HepG2 (cell line): ENCODE measurements around the gene NGEF. TPM values are rescaled to one million over a fixed set of nuclear protein-coding genes. Genes with fewer than 3 reads are reported as not detected.

ENCODE experiments used
- ARID2 ChIP-seq: sonication (generic); formaldehyde crosslinking; IDR thresholded peaks from 2 replicates; pipeline ENCODE4 v1.8.1; 2022; ENCODE audit warnings: mild to moderate bottlenecking, missing genetic modification reagents, borderline replicate concordance
- CREM ChIP-seq, 2 experiments: sonication (generic) in 1 of 2; formaldehyde crosslinking in 1 of 2; IDR thresholded peaks; 2 replicates each; pipeline versions ENCODE4 v1.4.0 to v1.6.1; 2016 to 2020; ENCODE audit warnings: antibody characterized with exemption in 1 of 2, mild to moderate bottlenecking in 1 of 2, missing genetic modification reagents in 1 of 2
- DNMT1 ChIP-seq: sonication (generic); formaldehyde crosslinking; IDR thresholded peaks from 2 replicates; pipeline ENCODE4 v1.5.1; 2020; ENCODE audit warnings: mild to moderate bottlenecking, missing genetic modification reagents
- GFI1 ChIP-seq: sonication (generic); formaldehyde crosslinking; IDR thresholded peaks from 2 replicates; pipeline ENCODE4 v1.5.0; 2020; ENCODE audit warnings: missing genetic modification reagents, mild to moderate bottlenecking, borderline replicate concordance
- HNRNPUL1 ChIP-seq: fragments of 200-400 bp; formaldehyde crosslinking; IDR thresholded peaks from 2 replicates; pipeline ENCODE4 v1.6.1; 2017; ENCODE audit warnings: low read depth, mild to moderate bottlenecking, low read length, moderate library complexity
- HOXD1 ChIP-seq: sonication (generic); formaldehyde crosslinking; IDR thresholded peaks from 2 replicates; pipeline ENCODE4 v1.5.0; 2020; ENCODE audit warnings: missing genetic modification reagents
- MAZ ChIP-seq, 2 experiments: sonication (generic) in 1 of 2; formaldehyde crosslinking in 1 of 2; IDR thresholded peaks; 2 replicates each; pipeline versions ENCODE4 v1.5.0 to v1.6.1; 2012 to 2020; ENCODE audit warnings: low read depth in 2 of 2, mild to moderate bottlenecking in 2 of 2, borderline replicate concordance in 1 of 2, improper control_type of control experiment in 1 of 2, low read length in 1 of 2, missing genetic modification reagents in 1 of 2, moderate library complexity in 1 of 2
- NRL ChIP-seq: sonication (generic); formaldehyde crosslinking; IDR thresholded peaks from 2 replicates; pipeline ENCODE4 v1.5.0; 2020; ENCODE audit warnings: missing genetic modification reagents, mild to moderate bottlenecking, moderate library complexity, borderline replicate concordance
- PHF8 ChIP-seq: sonication (generic); formaldehyde crosslinking; IDR thresholded peaks from 2 replicates; pipeline ENCODE4 v1.5.0; 2020; ENCODE audit warnings: missing genetic modification reagents
- POGZ ChIP-seq: sonication (generic); formaldehyde crosslinking; IDR thresholded peaks from 2 replicates; pipeline ENCODE4 v1.4.0; 2020; ENCODE audit warnings: mild to moderate bottlenecking, missing genetic modification reagents
- PTBP1 ChIP-seq: fragments of 200-400 bp; formaldehyde crosslinking; IDR thresholded peaks from 2 replicates; pipeline ENCODE4 v1.6.1; 2018; ENCODE audit warnings: low read length, low read depth; ENCODE audit not compliant: poor library complexity, severe bottlenecking
- REL ChIP-seq: sonication (generic); formaldehyde crosslinking; conservative IDR thresholded peaks from 2 replicates; pipeline ENCODE4 v1.8.0; 2022; ENCODE audit warnings: mild to moderate bottlenecking, missing genetic modification reagents, moderate library complexity
- SMARCE1 ChIP-seq: fragments of 450-650 bp; IDR thresholded peaks from 2 replicates; pipeline ENCODE4 v1.6.1; 2017; ENCODE audit warnings: borderline replicate concordance
- SNRNP70 ChIP-seq: fragments of 200-400 bp; formaldehyde crosslinking; IDR thresholded peaks from 2 replicates; pipeline ENCODE4 v1.6.1; 2017; ENCODE audit warnings: mild to moderate bottlenecking, low read depth, low read length, moderate library complexity
- TSC22D2 ChIP-seq: sonication (generic); formaldehyde crosslinking; IDR thresholded peaks from 2 replicates; pipeline ENCODE4 v1.5.1; 2020; ENCODE audit warnings: missing genetic modification reagents, mild to moderate bottlenecking, borderline replicate concordance
- U2AF1 ChIP-seq: fragments of 200-400 bp; formaldehyde crosslinking; optimal IDR thresholded peaks from 2 replicates; pipeline ENCODE3; 2017; ENCODE audit warnings: mild to moderate bottlenecking, low read depth, low read length
- ZFP36L2 ChIP-seq: sonication (generic); formaldehyde crosslinking; IDR thresholded peaks from 2 replicates; pipeline ENCODE4 v1.4.0; 2020; ENCODE audit warnings: missing genetic modification reagents
- ZNF143 ChIP-seq: sonication (generic); formaldehyde crosslinking; IDR thresholded peaks from 2 replicates; pipeline ENCODE4 v1.4.0; 2020; ENCODE audit warnings: missing genetic modification reagents
- ZNF253 ChIP-seq: sonication (generic); formaldehyde crosslinking; IDR thresholded peaks from 2 replicates; pipeline ENCODE4 v1.8.0; 2022; ENCODE audit warnings: mild to moderate bottlenecking, missing genetic modification reagents, borderline replicate concordance
- ZNF775 ChIP-seq: sonication (generic); formaldehyde crosslinking; IDR thresholded peaks from 2 replicates; pipeline ENCODE4 v1.4.0; 2020; ENCODE audit warnings: missing genetic modification reagents, mild to moderate bottlenecking, moderate library complexity, borderline replicate concordance
- ZNF781 ChIP-seq: sonication (generic); formaldehyde crosslinking; IDR thresholded peaks from 2 replicates; pipeline ENCODE4 v1.5.1; 2020; ENCODE audit warnings: borderline replicate concordance, mild to moderate bottlenecking, missing genetic modification reagents; ENCODE audit errors: not compliant biosample characterization
- ZSCAN12 ChIP-seq: sonication (generic); formaldehyde crosslinking; IDR thresholded peaks from 2 replicates; pipeline ENCODE4 v1.9.0; 2021; ENCODE audit warnings: mild to moderate bottlenecking, missing genetic modification reagents
- polyA plus RNA-seq, 8 experiments: library from polyadenylated mRNA; depleted of rRNA in 3 of 8; stranded (reverse) in 7 of 8; unstranded in 1 of 8; fragments of >200 nt; fragmentation: Illumina TruSeq in 4 of 8; extraction: Trizol in 4 of 8; gene quantifications; 2 replicates each; pipeline versions ENCODE4 v1.2.1 to v1.2.3, GENCODE V29; 2011 to 2016; ENCODE audit warnings: low read depth in 4 of 8, missing spikeins in 1 of 8, mixed read lengths in 1 of 8; ENCODE audit not compliant: insufficient read depth in 1 of 8
- total RNA-seq, 5 experiments: library from RNA; depleted of rRNA; stranded (reverse); fragments of >200 nt; fragmentation: Illumina TruSeq; extraction: Trizol; gene quantifications; 2 replicates each; pipeline ENCODE4 v1.2.3, GENCODE V29; 2016; ENCODE audit warnings: low read depth in 1 of 5
- TF ChIP-seq, protein P1 (sequence below): sonication (generic); formaldehyde crosslinking; IDR thresholded peaks from 2 replicates; pipeline ENCODE4 v1.4.0; 2020; ENCODE audit warnings: missing genetic modification reagents, borderline replicate concordance
- TF ChIP-seq, protein P2 (sequence below): sonication (generic); formaldehyde crosslinking; IDR thresholded peaks from 2 replicates; pipeline ENCODE4 v1.5.0; 2020; ENCODE audit warnings: missing genetic modification reagents

Gene NGEF
- total and polyA plus RNA-seq, 2 of the 13 experiments (the other 11 are each of a cell fraction or from before 2014, with no cell fraction given), result 14.4 to 36.9 TPM

DNA sequence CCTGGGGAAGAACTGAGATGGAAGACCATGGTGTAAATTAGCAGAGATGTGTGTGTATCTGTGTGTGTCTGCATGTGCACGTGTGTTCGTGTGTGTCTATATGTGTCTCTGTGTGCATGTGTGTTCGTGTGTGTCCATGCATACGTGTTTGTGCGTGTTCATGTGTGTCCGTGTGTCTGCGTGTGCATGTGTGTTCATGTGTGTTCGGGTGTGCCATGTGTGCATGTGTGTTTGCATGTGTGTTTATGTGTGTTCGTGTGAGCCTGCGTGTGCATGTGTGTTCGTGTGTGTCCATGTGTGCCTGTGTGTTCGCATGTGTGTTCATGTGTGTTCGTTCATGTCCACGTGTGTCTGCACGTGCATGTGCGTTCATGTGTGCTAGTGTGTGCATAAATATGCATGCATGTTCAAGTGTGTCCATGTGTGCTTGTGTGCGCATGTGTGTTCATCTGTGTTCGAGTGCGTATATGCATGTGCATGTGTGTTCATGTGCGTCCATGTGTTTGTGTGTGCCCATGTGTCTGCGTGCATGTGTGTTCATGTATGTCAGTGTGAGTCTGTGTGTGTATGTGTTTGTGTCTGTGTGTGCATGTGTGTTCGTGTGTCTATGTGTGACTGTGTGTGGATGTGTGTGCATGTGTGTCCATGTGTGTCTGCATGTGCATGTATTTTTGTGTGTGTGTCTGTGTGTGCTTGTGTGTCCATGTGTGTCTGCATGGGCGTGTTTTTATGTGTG is 22.5 kb upstream of the NGEF start (continued):
- TF ChIP-seq TSC22D2 (CRISPR knock-in tag) (no peak), HOXD1 (CRISPR knock-in tag) (no peak), ARID2 (CRISPR knock-in tag) (no peak), ZFP36L2 (no peak), REL (CRISPR knock-in tag) (no peak), POGZ (CRISPR knock-in tag) (no peak), SNRNP70 (no peak), PHF8 (CRISPR knock-in tag) (no peak), ZSCAN12 (CRISPR knock-in tag) (no peak), ZNF775 (CRISPR knock-in tag) (no peak), U2AF1 (no peak), CREM (IDR thresholded peaks at IDR 0.05) (no peak), CREM (CRISPR knock-in tag; IDR thresholded peaks at IDR 0.05) (no peak), PTBP1 (no peak), HNRNPUL1 (no peak), ZNF143 (CRISPR knock-in tag) (no peak), SMARCE1 (no peak), ZNF253 (CRISPR knock-in tag) (no peak), MAZ (IDR thresholded peaks at IDR 0.05; ENCODE audit: borderline replicate concordance, low read depth, low read length) (no peak), MAZ (CRISPR knock-in tag; IDR thresholded peaks at IDR 0.05; ENCODE audit: low read depth) (no peak), DNMT1 (CRISPR knock-in tag) (0 out of 2 replicates have a peak, but pooled peaks have one; percentile 70), NRL (0 out of 2 replicates have a peak, but pooled peaks have one; percentile 29), ZNF781 (CRISPR knock-in tag) (no peak), GFI1 (no peak)
- TF ChIP-seq, protein P1, sequence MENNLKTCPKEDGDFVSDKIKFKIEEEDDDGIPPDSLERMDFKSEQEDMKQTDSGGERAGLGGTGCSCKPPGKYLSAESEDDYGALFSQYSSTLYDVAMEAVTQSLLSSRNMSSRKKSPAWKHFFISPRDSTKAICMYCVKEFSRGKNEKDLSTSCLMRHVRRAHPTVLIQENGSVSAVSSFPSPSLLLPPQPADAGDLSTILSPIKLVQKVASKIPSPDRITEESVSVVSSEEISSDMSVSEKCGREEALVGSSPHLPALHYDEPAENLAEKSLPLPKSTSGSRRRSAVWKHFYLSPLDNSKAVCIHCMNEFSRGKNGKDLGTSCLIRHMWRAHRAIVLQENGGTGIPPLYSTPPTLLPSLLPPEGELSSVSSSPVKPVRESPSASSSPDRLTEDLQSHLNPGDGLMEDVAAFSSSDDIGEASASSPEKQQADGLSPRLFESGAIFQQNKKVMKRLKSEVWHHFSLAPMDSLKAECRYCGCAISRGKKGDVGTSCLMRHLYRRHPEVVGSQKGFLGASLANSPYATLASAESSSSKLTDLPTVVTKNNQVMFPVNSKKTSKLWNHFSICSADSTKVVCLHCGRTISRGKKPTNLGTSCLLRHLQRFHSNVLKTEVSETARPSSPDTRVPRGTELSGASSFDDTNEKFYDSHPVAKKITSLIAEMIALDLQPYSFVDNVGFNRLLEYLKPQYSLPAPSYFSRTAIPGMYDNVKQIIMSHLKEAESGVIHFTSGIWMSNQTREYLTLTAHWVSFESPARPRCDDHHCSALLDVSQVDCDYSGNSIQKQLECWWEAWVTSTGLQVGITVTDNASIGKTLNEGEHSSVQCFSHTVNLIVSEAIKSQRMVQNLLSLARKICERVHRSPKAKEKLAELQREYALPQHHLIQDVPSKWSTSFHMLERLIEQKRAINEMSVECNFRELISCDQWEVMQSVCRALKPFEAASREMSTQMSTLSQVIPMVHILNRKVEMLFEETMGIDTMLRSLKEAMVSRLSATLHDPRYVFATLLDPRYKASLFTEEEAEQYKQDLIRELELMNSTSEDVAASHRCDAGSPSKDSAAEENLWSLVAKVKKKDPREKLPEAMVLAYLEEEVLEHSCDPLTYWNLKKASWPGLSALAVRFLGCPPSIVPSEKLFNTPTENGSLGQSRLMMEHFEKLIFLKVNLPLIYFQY, result no peak
- TF ChIP-seq, protein P2, sequence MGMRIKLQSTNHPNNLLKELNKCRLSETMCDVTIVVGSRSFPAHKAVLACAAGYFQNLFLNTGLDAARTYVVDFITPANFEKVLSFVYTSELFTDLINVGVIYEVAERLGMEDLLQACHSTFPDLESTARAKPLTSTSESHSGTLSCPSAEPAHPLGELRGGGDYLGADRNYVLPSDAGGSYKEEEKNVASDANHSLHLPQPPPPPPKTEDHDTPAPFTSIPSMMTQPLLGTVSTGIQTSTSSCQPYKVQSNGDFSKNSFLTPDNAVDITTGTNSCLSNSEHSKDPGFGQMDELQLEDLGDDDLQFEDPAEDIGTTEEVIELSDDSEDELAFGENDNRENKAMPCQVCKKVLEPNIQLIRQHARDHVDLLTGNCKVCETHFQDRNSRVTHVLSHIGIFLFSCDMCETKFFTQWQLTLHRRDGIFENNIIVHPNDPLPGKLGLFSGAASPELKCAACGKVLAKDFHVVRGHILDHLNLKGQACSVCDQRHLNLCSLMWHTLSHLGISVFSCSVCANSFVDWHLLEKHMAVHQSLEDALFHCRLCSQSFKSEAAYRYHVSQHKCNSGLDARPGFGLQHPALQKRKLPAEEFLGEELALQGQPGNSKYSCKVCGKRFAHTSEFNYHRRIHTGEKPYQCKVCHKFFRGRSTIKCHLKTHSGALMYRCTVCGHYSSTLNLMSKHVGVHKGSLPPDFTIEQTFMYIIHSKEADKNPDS (CRISPR knock-in tag), result no peak
